ENCODE data around the gene ADRM1.

Gene ADRM1

GRCh38 chr20:62267543-62267942 lies 35.3 kb upstream of the ADRM1 start:
- no peak for TF ChIP-seq CTCF (IDR thresholded peaks at IDR 0.05; ENCODE audit: low read depth, low read length, missing control alignments)
- in situ Hi-C loops (cut with HindIII; ENCODE audit: low pct_ligation_motif_present, low sequenced_read_pairs), result no loop called here
- Histone ChIP-seq H3K4me3 (ENCODE audit: low read depth, low read length) (no peak overlapping the region), H3K27ac (no peak overlapping the region), H3K36me3 (replicated peaks) (peaks cover 29% of the 10 kb centered on the region), H3K27me3 (replicated peaks) (no peaks in the 10 kb centered on the region)
- no peak for DNase-seq

DNA sequence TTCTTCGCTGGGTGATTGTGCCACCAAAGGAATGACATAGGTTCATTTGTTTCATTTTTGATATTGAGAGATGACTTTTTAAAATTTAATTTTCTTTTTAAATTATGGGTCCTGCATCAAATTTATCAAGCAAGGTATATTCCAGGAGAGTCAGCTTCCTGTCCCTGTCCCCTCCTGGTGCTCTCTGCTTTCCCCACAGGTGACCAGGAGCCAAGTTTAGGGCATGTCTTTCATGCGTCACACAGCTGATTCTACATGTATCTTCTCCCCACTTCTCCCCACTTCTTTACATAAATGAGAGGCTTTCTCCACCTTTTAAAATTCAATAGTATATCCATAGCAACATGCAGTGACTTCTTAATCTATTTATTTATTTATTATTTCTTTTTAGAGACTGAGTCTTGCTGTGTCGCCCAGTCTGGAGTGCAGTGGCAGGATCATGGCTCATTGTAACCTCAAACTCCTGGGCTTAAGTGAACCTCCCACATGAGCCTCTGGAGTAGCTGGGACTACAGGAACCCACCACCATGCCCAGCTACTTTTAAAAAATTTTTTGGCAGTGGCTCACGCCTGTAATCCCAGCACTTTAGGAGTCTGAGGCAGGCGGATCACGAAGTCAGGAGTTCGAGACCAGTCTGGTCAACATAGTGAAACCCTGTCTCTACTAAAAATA lies 34.4 kb upstream of the ADRM1 start:
- in situ Hi-C loops (cut with HindIII; ENCODE audit: low pct_ligation_motif_present, low sequenced_read_pairs), result no loop called here
- no peak for DNase-seq
- Histone ChIP-seq H3K27ac (no peak overlapping the region), H3K27me3 (replicated peaks) (no peaks in the 10 kb centered on the region), H3K36me3 (replicated peaks) (peaks cover 30% of the 10 kb centered on the region), H3K4me3 (ENCODE audit: low read depth, low read length) (no peak overlapping the region)
- no peak for TF ChIP-seq CTCF (IDR thresholded peaks at IDR 0.05; ENCODE audit: low read depth, low read length, missing control alignments)

DNA sequence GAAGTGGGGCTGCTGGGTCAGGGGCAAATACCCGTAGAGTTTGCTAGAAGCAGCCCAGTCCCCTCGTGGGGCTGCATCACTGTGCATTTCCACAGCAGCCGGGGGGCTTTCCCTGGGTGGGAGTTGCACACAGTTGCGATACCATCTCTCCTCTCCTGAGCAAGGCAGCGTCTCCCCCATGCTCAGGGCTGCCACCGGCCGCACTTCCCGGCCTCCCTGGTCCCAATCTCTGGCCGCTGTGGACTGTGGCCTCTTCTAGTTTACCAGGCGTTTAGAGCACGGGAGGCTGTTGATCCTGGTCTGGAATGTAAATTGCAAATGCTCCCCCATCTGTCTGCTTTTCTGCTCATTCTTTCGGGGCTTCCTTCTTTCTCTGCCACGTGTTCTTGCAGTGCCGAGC lies 33.4 kb upstream of the ADRM1 start:
- no peaks in the 10 kb centered on the region for H3K27me3 ChIP-seq (replicated peaks)
- peaks cover 25% of the 10 kb centered on the region for H3K36me3 ChIP-seq (replicated peaks)
- TF ChIP-seq CTCF (IDR thresholded peaks at IDR 0.05; ENCODE audit: low read depth, low read length, missing control alignments), result no peak
- in situ Hi-C loops (cut with HindIII; ENCODE audit: low pct_ligation_motif_present, low sequenced_read_pairs), result no loop called here
- H3K27ac ChIP-seq, result no peak overlapping the region
- DNase-seq, result no peak
- no peak overlapping the region for H3K4me3 ChIP-seq (ENCODE audit: low read depth, low read length)

DNA sequence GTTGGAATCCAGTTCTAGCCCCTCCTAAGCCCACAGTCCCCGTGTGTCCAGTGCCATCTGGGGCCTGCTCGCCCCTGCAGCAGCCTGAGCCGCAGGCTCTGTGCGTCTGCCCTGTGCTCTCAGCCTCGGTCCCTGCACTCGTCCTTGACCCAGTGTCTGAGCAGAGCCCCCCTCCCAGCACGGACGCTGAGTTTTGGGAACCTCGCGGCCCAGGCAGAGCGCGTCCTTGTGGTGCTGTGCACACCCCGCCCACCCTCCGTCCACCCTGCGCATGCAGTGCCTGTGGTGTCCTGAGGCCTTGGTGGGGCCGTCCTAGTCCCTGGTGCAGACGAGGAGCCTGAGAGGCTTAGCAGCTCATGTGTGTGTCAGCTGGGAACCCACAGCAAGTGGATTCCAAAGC lies 32.9 kb upstream of the ADRM1 start:
- no peak for TF ChIP-seq CTCF (IDR thresholded peaks at IDR 0.05; ENCODE audit: low read depth, low read length, missing control alignments)
- peaks cover 25% of the 10 kb centered on the region for H3K36me3 ChIP-seq (replicated peaks)
- in situ Hi-C loops (cut with HindIII; ENCODE audit: low pct_ligation_motif_present, low sequenced_read_pairs), result no loop called here
- no peak overlapping the region for H3K4me3 ChIP-seq (ENCODE audit: low read depth, low read length)
- H3K27me3 ChIP-seq (replicated peaks), result no peaks in the 10 kb centered on the region
- no peak overlapping the region for H3K27ac ChIP-seq
- no peak for DNase-seq

GRCh38 chr20:62272200-62272599 lies 30.6 kb upstream of the ADRM1 start:
- Histone ChIP-seq H3K27me3 (replicated peaks) (no peaks in the 10 kb centered on the region), H3K4me3 (ENCODE audit: low read depth, low read length) (no peak overlapping the region), H3K36me3 (replicated peaks) (peaks cover 18% of the 10 kb centered on the region), H3K27ac (no peak overlapping the region)
- no peak for DNase-seq
- no peak for TF ChIP-seq CTCF (IDR thresholded peaks at IDR 0.05; ENCODE audit: low read depth, low read length, missing control alignments)
- in situ Hi-C loops (cut with HindIII; ENCODE audit: low pct_ligation_motif_present, low sequenced_read_pairs), result no loop called here

DNA sequence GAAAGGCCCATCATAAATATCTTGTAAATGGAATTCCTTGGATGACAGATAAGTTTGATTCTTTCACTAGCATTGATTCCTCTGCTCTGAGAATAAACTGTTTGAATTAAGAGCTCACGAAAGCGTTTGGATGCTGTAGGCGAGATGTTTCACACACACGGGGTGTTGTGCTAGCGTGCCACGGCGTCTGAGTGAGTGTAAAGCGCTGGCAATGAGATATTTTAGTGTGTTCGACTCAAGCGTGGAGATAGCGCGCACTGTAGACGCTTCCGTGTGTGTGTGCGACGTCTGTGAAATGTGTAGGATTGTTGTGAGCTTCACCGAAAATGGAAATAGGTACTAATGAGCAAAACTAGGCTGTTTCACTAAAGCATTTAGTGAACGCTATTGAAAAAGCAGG lies 29.4 kb upstream of the ADRM1 start:
- no peak for TF ChIP-seq CTCF (IDR thresholded peaks at IDR 0.05; ENCODE audit: low read depth, low read length, missing control alignments)
- no peak overlapping the region for H3K4me3 ChIP-seq (ENCODE audit: low read depth, low read length)
- no peak overlapping the region for H3K27ac ChIP-seq
- in situ Hi-C loops (cut with HindIII; ENCODE audit: low pct_ligation_motif_present, low sequenced_read_pairs), result no loop called here
- DNase-seq, result no peak
- H3K27me3 ChIP-seq (replicated peaks), result no peaks in the 10 kb centered on the region
- peaks cover 17% of the 10 kb centered on the region for H3K36me3 ChIP-seq (replicated peaks)
